ENCODE measurements around the gene AKAP8L.
A peak's percentile ranks its signal among the peaks of the same experiment; 100 is the strongest.
"Not testable (repeated sequence)": the region's sequence is repeated elsewhere in the genome, so short reads cannot be mapped to it uniquely, and the experiment has no call there.

The AKAP8L gene

DNA sequence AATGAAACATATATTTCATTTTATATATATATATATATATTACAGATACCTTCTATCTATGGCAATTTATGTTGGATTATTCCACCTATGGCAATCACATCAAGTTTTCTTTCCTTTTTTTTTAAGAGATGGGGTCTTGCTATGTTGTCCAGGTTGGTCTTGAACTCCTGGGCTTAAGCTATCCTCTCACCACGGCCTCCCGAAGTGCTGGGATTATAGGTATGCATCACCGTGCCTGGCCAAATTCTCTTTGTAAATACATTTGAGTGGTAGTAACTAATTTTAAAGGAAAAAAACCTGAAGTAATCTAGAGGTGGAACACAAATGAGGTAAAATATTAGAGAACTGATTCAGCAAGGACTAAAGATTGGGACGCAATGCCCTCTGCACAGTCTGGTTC lies 64.9 kb downstream of the AKAP8L start:
- no peak for DNase-seq (ENCODE audit: low read depth in 2 of 2)

DNA sequence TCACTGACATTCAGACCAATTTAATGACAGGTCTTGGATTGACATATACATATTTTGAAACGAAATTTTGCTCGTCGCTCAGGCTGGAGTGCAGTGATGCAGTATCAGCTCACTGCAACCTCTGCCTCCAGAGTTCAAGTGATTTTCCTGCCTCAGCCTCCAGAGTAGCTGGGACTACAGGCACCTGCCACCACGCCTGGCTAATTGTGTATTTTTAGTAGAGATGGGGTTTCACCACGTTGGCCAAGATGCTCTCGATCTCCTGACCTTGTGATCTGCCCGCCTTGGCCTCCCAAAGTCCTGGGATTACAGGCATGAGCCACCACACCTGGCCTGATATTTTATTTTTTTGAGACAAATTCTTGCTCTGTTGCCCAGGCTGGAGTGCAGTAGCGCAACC lies 66.3 kb downstream of the AKAP8L start:
- DNase-seq (ENCODE audit: low read depth in 2 of 2) = not testable (repeated sequence)

DNA sequence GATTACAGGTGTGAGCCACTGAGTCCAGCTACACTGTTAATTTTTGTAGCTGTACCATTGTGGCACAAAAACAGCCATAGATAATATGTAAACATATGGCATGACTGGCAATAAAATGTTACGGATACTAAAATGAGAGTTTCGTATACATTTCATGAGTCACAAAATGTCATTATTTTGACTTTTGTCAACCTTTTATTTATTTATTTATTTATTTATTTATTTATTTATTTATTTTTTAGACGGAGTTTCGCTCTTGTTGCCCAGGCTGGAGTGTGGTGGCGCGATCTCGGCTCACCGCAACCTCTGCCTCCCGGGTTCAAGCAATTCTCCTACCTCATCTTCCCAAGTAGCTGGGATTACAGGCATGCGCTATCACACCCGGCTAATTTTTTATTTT lies 77.5 kb downstream of the AKAP8L start:
- DNase-seq (ENCODE audit: low read depth in 2 of 2) = not testable (repeated sequence)

DNA sequence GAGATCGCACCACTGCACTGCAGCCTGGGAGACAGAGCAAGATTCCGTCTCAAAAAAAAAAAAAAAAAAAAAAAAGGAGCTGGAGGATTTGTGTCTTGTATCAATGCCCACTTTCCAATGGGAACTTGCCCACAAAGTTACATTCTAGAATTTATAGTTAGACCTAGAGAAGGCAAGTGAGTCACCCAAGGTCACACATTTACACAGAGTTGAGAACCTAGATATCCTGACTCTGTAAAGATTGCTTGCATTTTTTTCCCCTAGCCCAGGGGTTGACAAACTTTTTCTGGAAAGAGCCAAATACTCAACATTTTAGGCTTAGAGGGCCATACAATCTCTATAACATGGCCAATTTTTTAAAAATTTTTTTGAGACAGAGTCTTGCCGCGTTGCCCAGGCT lies 78.7 kb downstream of the AKAP8L start:
- DNase-seq (ENCODE audit: low read depth in 2 of 2) = no peak

DNA sequence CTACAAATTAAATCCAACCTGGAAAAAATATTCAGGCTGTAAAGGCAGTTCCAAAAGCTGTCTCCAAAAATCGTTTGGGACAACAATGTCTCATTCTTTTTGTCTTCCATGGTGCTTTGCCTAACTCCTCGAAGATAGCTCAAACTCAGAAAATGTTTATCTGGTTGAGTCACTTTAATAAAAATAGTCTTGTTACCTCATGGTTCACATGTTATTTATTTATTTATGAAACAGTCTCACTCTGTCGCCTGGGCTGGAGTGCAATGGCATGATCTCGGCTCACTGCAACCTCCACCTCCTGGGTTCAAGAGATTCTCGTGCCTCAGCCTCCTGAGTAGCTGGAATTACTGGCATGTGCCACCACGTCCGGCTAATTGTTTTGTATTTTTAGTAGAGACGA lies 81.6 kb downstream of the AKAP8L start:
- no peak for DNase-seq (ENCODE audit: low read depth in 2 of 2)

DNA sequence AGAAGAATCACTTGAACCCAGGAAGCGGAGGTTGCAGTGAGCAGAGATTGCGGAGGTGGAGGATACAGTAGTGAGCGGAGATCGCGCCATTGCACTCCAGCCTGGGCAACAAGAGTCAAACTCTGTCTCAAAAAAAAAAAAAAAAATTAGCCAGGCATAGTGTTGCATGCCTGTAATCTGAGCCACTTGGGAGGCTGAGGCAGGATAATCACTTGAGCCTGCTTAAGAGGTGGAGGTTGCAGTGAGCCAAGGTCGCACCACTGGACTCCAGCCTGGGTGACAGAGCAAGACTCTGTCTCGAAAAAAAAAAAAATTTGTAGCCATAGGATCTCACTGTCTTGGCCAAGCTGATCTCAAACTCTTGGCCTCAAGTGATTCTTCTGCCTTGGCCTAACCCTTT lies 82.8 kb downstream of the AKAP8L start:
- not testable (repeated sequence) for DNase-seq (ENCODE audit: low read depth in 2 of 2)

DNA sequence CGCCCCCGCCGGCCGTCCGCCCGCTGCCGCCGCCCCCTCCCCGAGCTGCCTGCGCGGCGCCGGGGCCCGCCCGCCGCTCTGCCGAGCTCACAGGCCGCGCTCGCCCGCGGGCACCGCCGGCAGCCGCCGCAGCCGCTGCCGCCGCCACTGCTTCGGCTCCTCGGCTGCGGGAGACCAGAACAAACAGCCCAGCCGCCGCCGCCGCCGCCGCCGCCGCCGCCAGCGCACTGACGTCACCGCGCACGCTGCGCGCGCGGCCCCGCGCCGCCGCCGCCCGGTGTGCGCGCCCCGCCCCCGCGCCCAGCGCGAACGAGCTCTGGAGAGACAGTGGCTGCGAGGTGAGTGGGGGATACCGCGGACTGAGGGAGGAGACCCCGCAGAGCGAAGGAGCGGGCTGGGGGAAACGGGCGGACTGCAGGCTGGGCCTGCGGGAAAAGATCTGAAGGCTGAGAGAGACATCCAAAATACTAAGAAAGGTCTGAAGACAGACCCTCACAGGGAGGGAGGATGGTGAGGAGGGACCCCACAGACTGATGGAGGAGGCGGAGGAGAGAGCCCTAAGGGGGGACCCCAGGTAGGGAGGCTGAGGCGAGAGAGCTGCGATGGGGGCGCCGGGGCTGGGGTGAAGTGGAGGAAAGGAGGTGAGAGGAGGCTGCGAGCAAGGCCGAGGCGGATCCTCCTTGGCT lies 86.3 kb downstream of the AKAP8L start, which contains the start of gene BRD4:
BRD4 (minus strand) TSS at position 229 of the 686 bp plus-strand sequence. CDS start 59,440 bp downstream, outside the sequence.
- DNase-seq (ENCODE audit: low read depth in 2 of 2) = peak; percentile 66 to 67

DNA sequence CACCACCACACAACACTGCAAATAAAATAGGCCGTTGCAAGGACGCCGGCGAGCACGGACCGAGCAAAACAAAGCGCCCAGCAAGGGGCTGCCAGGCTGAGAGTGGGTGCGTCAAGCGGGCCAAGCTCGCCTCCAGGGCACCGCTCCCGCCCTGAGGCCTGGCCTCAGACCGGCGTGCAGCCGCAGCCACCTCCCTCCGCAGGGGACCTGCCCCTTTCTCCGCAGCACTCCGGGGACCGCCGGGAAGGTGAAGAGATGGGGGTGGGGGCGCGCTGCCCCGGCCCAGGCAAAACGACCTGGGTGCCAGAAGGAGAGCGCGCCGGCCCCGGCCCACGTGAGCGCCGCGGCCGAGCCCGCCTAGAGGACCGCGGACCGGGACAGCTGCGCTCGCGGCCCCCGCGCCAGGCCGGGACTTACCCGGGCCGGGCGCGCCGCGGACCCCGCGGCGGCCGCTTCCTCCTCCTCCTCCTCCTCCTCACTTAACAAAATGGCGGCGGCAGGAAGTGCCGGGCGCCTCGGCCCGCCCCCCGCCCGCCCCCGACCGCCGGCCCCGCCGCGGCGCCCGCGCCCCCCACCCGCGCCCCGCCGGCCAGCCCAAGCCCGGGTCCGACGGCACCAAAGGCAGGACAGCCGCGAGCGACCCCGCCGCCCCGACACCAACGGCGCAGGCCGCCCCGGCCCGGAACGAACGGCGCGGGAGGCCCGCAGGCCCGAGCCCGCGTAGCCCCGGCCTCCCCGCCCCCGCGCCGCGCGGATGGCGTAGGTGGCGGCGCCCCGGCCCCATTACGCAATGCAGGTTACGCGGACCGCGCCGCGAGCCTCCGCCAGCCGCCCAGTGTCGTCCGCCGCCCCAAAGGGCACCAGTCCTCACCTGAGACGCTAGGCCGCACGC lies 87.1 kb downstream of the AKAP8L start:
- peak; percentile 43 for DNase-seq (ENCODE audit: low read depth in 2 of 2)

DNA sequence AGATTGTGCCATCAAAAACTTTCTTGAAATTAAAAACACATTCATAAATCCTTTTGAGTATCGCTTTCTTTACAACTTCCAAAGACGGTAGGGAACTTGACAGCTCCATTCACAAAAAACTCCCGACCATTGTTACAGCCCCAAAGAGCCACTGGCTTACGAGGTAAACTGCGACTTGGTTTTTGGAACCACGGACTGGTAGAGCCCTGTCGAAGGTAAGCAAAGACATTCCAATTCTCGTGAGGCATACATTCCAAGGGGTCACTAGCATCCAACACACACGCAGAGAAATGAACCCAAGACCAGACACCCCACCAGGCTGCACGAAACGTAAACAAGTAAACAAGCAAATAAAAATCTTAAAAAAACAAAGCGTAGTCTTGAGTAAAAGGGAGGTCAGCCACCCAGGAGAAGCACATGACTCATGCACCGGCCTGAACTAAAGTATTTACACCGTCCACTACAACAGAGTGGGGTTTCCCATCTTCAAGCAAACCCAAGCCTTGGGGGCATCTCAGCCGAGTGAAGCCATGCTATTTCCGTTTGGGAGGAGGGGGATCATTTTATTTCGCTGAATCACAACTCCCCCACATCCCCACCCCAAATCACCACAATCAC lies 87.9 kb downstream of the AKAP8L start:
- DNase-seq (ENCODE audit: low read depth in 2 of 2) = no peak

Data from activated CD4-positive, alpha-beta T cell treated with anti-CD3 and anti-CD28 coated beads for 24 hours (primary cell).